ENCODE data around the gene MRPS27. TPM values are rescaled to one million over a fixed set of nuclear protein-coding genes. Genes with fewer than 3 reads are reported as not detected.

The MRPS27 gene
- total and polyA plus RNA-seq, 10 donors: 23.5 to 55.5 (median 42.6) TPM

GRCh38 chr5:72252574-72253155, 67.4 kb downstream of the MRPS27 start:
- 95 to 98% (median 96%) methylated on average over 5 of the region's 5 CpGs for WGBS, 5 donors
- TF ChIP-seq, protein P1, sequence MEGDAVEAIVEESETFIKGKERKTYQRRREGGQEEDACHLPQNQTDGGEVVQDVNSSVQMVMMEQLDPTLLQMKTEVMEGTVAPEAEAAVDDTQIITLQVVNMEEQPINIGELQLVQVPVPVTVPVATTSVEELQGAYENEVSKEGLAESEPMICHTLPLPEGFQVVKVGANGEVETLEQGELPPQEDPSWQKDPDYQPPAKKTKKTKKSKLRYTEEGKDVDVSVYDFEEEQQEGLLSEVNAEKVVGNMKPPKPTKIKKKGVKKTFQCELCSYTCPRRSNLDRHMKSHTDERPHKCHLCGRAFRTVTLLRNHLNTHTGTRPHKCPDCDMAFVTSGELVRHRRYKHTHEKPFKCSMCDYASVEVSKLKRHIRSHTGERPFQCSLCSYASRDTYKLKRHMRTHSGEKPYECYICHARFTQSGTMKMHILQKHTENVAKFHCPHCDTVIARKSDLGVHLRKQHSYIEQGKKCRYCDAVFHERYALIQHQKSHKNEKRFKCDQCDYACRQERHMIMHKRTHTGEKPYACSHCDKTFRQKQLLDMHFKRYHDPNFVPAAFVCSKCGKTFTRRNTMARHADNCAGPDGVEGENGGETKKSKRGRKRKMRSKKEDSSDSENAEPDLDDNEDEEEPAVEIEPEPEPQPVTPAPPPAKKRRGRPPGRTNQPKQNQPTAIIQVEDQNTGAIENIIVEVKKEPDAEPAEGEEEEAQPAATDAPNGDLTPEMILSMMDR (IDR thresholded peaks at IDR 0.05 in 8 of 11, conservative IDR thresholded peaks at IDR 0.05 in 3 of 11): no peak
- TF ChIP-seq POLR2A (IDR thresholded peaks at IDR 0.05): no peak
- TF ChIP-seq POLR2AphosphoS5 (IDR thresholded peaks at IDR 0.05): no peak
- Histone ChIP-seq H3K27ac (no peak overlapping the region), H3K27me3 (replicated peaks in 1 of 7) (no peaks in the 10 kb centered on the region), H3K36me3 (peaks cover 0 to 19% (median 0%) of the 10 kb centered on the region in 6 donors), H3K9me3 (no peaks in the 10 kb centered on the region), H3K4me1 (peaks cover 0 to 27% (median 6%) of the 10 kb centered on the region in 6 donors), H3K4me3 (no peak overlapping the region)
- intact Hi-C loops (cut with DNase I; ENCODE audit: low total_unique reads): no loop called here
- no peak for DNase-seq

DNA sequence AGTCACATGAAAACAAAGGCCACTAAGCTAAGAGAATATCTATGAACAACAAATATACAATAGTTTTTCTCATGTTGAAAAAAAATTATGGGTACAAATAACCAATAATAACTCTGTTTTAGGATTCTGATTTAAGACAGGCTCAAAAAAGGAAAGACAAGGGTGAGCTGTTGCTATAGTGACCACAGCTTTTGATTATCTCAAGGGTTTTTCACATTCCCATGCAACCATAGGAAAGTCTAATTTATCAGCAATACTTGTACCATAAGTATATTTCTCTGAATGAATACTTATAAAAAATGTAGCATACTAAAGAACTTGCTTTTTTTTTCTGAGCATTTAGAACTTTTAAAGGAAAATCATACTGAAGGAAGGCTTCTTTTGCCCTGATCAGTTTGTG, 68.0 kb downstream of the MRPS27 start:
- Histone ChIP-seq H3K27ac (no peak overlapping the region), H3K9me3 (no peaks in the 10 kb centered on the region), H3K27me3 (replicated peaks in 1 of 7) (no peaks in the 10 kb centered on the region), H3K4me1 (peaks cover 0 to 33% (median 6%) of the 10 kb centered on the region in 6 donors), H3K4me3 (no peak overlapping the region), H3K36me3 (peaks cover 0 to 12% (median 0%) of the 10 kb centered on the region in 6 donors)
- intact Hi-C loops (cut with DNase I; ENCODE audit: low total_unique reads): no loop called here
- TF ChIP-seq, protein P1 (IDR thresholded peaks at IDR 0.05 in 8 of 11, conservative IDR thresholded peaks at IDR 0.05 in 3 of 11): no peak
- TF ChIP-seq POLR2A (IDR thresholded peaks at IDR 0.05) (no peak), POLR2AphosphoS5 (IDR thresholded peaks at IDR 0.05) (no peak)
- DNase-seq: no peak

GRCh38 chr5:72251386-72251785, 68.7 kb downstream of the MRPS27 start:
- peaks cover 0 to 33% (median 6%) of the 10 kb centered on the region in 6 donors for H3K4me1 ChIP-seq
- TF ChIP-seq POLR2AphosphoS5 (IDR thresholded peaks at IDR 0.05): no peak
- TF ChIP-seq, protein P1 (IDR thresholded peaks at IDR 0.05 in 8 of 11, conservative IDR thresholded peaks at IDR 0.05 in 3 of 11): no peak
- no peak for TF ChIP-seq POLR2A (IDR thresholded peaks at IDR 0.05)
- peaks cover 0 to 7% (median 0%) of the 10 kb centered on the region in 6 donors for H3K36me3 ChIP-seq
- WGBS, 5 donors: 92 to 100% (median 99%) methylated on average over 1 of the region's 1 CpG
- no peaks in the 10 kb centered on the region for H3K27me3 ChIP-seq (replicated peaks in 1 of 7)
- intact Hi-C loops (cut with DNase I; ENCODE audit: low total_unique reads): no loop called here
- no peak for DNase-seq
- H3K4me3 ChIP-seq: no peak overlapping the region
- H3K9me3 ChIP-seq: no peaks in the 10 kb centered on the region
- H3K27ac ChIP-seq: no peak overlapping the region

- no peak overlapping the region for H3K4me3 ChIP-seq
- TF ChIP-seq, protein P1 (IDR thresholded peaks at IDR 0.05 in 8 of 11, conservative IDR thresholded peaks at IDR 0.05 in 3 of 11): no peak
- no peak for TF ChIP-seq POLR2A (IDR thresholded peaks at IDR 0.05)
- TF ChIP-seq POLR2AphosphoS5 (IDR thresholded peaks at IDR 0.05): no peak
- intact Hi-C loops (cut with DNase I; ENCODE audit: low total_unique reads): no loop called here
- H3K9me3 ChIP-seq: no peaks in the 10 kb centered on the region
- DNase-seq: no peak
- H3K27ac ChIP-seq: no peak overlapping the region
- WGBS, 5 donors: 74 to 95% (median 81%) methylated on average over 2 of the region's 2 CpGs
- H3K27me3 ChIP-seq (replicated peaks in 1 of 7): no peaks in the 10 kb centered on the region
- peaks cover 0 to 44% (median 8%) of the 10 kb centered on the region in 6 donors for H3K4me1 ChIP-seq
- peaks cover 0 to 7% (median 0%) of the 10 kb centered on the region in 6 donors for H3K36me3 ChIP-seq
Observed at GRCh38 chr5:72248410-72248981, 71.5 kb downstream of the MRPS27 start.

All from spleen (tissue), 11 donors.